ENCODE data around the gene TTC27.
A peak's percentile ranks its signal among the peaks of the same experiment; 100 is the strongest.
"Not testable (repeated sequence)": the region's sequence is repeated elsewhere in the genome, so short reads cannot be mapped to it uniquely, and the experiment has no call there.

TTC27 gene

DNA sequence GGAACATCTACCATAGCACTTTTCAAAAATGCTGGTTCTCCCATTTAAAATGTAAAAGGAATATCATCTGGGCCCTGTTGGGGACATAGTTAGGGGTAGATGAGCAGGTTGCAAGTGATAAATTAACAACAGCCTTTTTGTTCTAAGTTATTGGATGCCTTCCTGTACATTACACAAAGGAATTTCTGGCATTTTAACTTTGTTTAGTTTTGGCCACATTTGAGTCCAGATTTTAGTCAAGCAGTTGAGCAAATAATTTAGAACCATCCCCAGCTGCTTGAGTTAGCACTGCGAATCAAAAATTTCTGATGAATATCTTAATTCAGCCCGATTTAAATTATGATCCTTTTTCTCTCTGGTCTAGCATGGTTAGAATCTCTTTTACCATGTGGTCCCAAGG lies 124.4 kb downstream of the TTC27 start:
- H3K4me3 Mint-ChIP-seq = no peak overlapping the region
- DNase-seq (ENCODE audit: low spot score in 2 of 2) = no peak
- no peak for ATAC-seq (replicated peaks; ENCODE audit: extremely low read depth, poor library complexity, severe bottlenecking)
- no peaks in the 10 kb centered on the region for H3K27me3 Mint-ChIP-seq
- H3K4me1 Mint-ChIP-seq = peaks cover 18% of the 10 kb centered on the region
- H3K27ac Mint-ChIP-seq (ENCODE audit: low read depth) = no peak overlapping the region
- H3K9me3 Mint-ChIP-seq = no peaks in the 10 kb centered on the region
- H3K36me3 Mint-ChIP-seq (ENCODE audit: insufficient read depth) = peaks cover 9% of the 10 kb centered on the region

DNA sequence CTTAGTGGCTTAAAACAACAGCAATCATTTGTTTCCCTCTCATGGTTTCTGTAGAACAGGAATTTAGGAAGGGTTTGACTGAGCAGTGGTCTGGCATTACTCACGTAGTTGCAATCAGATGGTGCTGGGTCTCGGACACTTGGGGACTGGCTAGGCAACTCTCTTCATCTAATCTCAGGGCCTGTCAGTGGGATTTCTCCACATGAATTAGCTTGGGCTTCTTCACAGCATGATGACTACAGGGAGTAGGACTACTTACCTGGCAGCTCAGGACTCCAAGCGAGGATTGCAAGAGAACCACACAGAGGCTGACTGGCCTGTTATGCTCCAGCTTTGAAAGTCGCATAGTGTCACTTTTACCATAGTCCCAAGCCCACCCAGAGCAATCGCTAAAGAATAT lies 125.1 kb downstream of the TTC27 start:
- Mint-ChIP-seq H3K27me3 (no peaks in the 10 kb centered on the region), H3K4me3 (no peak overlapping the region), H3K9me3 (no peaks in the 10 kb centered on the region), H3K36me3 (ENCODE audit: insufficient read depth) (peaks cover 9% of the 10 kb centered on the region), H3K27ac (ENCODE audit: low read depth) (no peak overlapping the region), H3K4me1 (peaks cover 18% of the 10 kb centered on the region)
- DNase-seq (ENCODE audit: low spot score in 2 of 2) = no peak
- ATAC-seq (replicated peaks; ENCODE audit: extremely low read depth, poor library complexity, severe bottlenecking) = no peak

DNA sequence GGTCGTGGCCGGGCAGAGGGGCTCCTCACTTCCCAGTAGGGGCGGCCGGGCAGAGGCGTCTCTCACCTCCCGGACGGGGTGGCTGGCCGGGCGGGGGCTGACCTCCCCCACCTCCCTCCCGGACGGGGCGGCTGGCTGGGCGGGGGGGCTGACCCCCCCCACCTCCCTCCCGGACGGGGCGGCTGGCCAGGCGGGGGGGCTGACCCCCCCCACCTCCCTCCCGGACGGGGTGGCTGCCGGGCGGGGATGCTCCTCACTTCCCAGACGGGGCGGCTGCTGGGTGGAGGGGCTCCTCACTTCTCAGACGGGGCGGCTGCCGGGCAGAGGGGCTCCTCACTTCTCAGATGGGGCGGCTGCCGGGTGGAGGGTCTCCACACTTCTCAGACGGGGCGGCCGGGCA lies 126.8 kb downstream of the TTC27 start:
- H3K27me3 Mint-ChIP-seq; H3K27ac Mint-ChIP-seq (ENCODE audit: low read depth); H3K4me3 Mint-ChIP-seq; H3K9me3 Mint-ChIP-seq; DNase-seq (ENCODE audit: low spot score in 2 of 2); ATAC-seq (replicated peaks; ENCODE audit: extremely low read depth, poor library complexity, severe bottlenecking): not testable (repeated sequence)
- Mint-ChIP-seq H3K36me3 (ENCODE audit: insufficient read depth) (peaks cover 11% of the 10 kb centered on the region), H3K4me1 (peaks cover 18% of the 10 kb centered on the region)

DNA sequence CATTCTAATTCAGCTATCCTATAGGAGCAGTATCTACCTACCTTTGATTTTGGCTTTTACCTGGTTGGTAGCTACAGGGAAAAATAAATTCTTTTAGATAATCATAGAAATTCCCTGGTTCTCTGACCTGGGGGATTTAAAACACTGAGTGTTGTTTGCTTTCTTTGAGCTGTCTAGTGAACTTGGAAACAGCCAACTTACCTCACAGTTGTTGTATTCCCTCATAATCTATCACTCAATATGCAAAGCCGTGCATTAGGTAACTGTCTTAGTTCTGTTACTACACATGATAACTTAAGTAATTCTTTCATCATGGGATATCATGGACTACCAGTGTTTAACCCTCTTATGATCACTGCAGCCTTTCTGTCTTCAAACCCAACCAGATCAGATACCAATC lies 127.8 kb downstream of the TTC27 start:
- peak overlapping the region; percentile 68 for H3K4me3 Mint-ChIP-seq
- no peak for DNase-seq (ENCODE audit: low spot score in 2 of 2)

DNA sequence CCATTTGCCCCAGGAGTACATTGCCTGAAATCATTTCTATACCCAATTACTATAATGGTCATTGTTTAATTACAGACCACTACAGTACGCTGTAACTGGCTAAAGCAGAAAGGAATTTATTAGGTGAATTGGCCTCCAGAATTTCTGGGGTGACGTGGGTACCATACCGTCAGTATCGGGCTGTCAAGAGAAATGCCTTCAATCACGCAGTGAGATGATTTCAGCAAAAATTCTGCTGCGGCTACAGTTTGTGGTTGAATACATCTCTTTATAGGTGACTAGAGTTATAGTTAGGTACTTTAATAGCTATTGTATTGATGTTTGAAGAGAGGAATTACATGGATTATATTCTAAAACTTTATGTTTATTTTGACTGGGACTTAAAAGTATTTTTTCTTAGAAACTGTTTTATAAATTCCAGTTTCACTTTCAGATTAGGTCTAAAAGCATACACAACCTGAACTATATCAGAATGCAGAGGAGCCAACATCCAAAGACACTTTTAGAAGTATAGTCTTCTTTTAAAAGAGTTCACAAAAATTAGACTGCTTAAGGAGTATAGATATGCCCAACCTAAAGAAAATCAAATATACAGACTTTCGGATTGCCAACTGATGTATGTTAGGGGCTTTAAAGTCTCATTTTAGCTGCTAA lies 128.4 kb downstream of the TTC27 start:
- peaks cover 20% of the 10 kb centered on the region for H3K4me1 Mint-ChIP-seq
- no peaks in the 10 kb centered on the region for H3K9me3 Mint-ChIP-seq
- H3K36me3 Mint-ChIP-seq (ENCODE audit: insufficient read depth) = peaks cover 13% of the 10 kb centered on the region
- ATAC-seq (replicated peaks; ENCODE audit: extremely low read depth, poor library complexity, severe bottlenecking) (peak; percentile 70), DNase-seq (ENCODE audit: low spot score in 2 of 2) (no peak)
- peak overlapping the region; percentile 91 for H3K27ac Mint-ChIP-seq (ENCODE audit: low read depth)
- peak overlapping the region; percentile 68 for H3K4me3 Mint-ChIP-seq
- no peaks in the 10 kb centered on the region for H3K27me3 Mint-ChIP-seq

More for the DNA sequence above, 127.8 kb downstream of the TTC27 start:
- Mint-ChIP-seq H3K36me3 (ENCODE audit: insufficient read depth) (peaks cover 13% of the 10 kb centered on the region), H3K9me3 (no peaks in the 10 kb centered on the region), H3K27ac (ENCODE audit: low read depth) (peak overlapping the region; percentile 91), H3K27me3 (no peaks in the 10 kb centered on the region), H3K4me1 (peaks cover 18% of the 10 kb centered on the region)
- ATAC-seq (replicated peaks; ENCODE audit: extremely low read depth, poor library complexity, severe bottlenecking) = no peak

GRCh38 chr2:32758232-32758631 lies 130.4 kb downstream of the TTC27 start:
- Mint-ChIP-seq H3K36me3 (ENCODE audit: insufficient read depth) (peaks cover 13% of the 10 kb centered on the region), H3K4me1 (peaks cover 17% of the 10 kb centered on the region), H3K4me3 (no peak overlapping the region), H3K9me3 (no peaks in the 10 kb centered on the region), H3K27me3 (no peaks in the 10 kb centered on the region), H3K27ac (ENCODE audit: low read depth) (no peak overlapping the region)
- ATAC-seq (replicated peaks; ENCODE audit: extremely low read depth, poor library complexity, severe bottlenecking) = no peak
- no peak for DNase-seq (ENCODE audit: low spot score in 2 of 2)

GRCh38 chr2:32760628-32761027 lies 132.8 kb downstream of the TTC27 start:
- no peak overlapping the region for H3K27ac Mint-ChIP-seq (ENCODE audit: low read depth)
- no peak overlapping the region for H3K4me3 Mint-ChIP-seq
- peaks cover 13% of the 10 kb centered on the region for H3K36me3 Mint-ChIP-seq (ENCODE audit: insufficient read depth)
- no peak for DNase-seq (ENCODE audit: low spot score in 2 of 2)
- no peaks in the 10 kb centered on the region for H3K27me3 Mint-ChIP-seq
- ATAC-seq (replicated peaks; ENCODE audit: extremely low read depth, poor library complexity, severe bottlenecking) = no peak
- H3K4me1 Mint-ChIP-seq = peaks cover 16% of the 10 kb centered on the region
- H3K9me3 Mint-ChIP-seq = no peaks in the 10 kb centered on the region

- no peaks in the 10 kb centered on the region for H3K27me3 Mint-ChIP-seq
- H3K4me3 Mint-ChIP-seq = no peak overlapping the region
- no peaks in the 10 kb centered on the region for H3K9me3 Mint-ChIP-seq
- no peak overlapping the region for H3K27ac Mint-ChIP-seq (ENCODE audit: low read depth)
- ATAC-seq (replicated peaks; ENCODE audit: extremely low read depth, poor library complexity, severe bottlenecking) (no peak), DNase-seq (ENCODE audit: low spot score in 2 of 2) (no peak)
- peaks cover 6% of the 10 kb centered on the region for H3K36me3 Mint-ChIP-seq (ENCODE audit: insufficient read depth)
- no peaks in the 10 kb centered on the region for H3K4me1 Mint-ChIP-seq
Measured at GRCh38 chr2:32768387-32769174, 140.7 kb downstream of the TTC27 start.

DNA sequence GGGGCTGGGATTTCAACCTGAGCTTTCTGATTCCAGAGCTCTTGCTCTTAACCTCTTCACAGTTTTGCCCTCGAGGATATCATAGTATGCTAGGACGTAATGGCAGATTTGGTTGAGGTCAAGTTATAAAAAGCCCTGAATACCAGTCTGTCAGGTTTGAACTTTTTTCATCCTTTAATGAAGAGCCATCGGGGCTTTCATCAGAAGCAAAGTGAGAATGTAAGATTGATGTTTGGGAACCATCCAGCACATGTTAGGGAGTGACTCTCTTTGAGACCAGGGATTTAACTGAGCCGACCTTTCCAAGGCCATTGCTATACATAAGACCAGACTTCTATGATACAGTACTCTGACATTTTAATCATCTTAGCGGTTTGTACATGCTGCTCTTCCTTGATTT lies 142.5 kb downstream of the TTC27 start:
- no peak for ATAC-seq (replicated peaks; ENCODE audit: extremely low read depth, poor library complexity, severe bottlenecking)
- Mint-ChIP-seq H3K27ac (ENCODE audit: low read depth) (no peak overlapping the region), H3K4me3 (no peak overlapping the region), H3K4me1 (no peaks in the 10 kb centered on the region), H3K9me3 (no peaks in the 10 kb centered on the region), H3K36me3 (ENCODE audit: insufficient read depth) (peaks cover 6% of the 10 kb centered on the region), H3K27me3 (no peaks in the 10 kb centered on the region)
- no peak for DNase-seq (ENCODE audit: low spot score in 2 of 2)

DNA sequence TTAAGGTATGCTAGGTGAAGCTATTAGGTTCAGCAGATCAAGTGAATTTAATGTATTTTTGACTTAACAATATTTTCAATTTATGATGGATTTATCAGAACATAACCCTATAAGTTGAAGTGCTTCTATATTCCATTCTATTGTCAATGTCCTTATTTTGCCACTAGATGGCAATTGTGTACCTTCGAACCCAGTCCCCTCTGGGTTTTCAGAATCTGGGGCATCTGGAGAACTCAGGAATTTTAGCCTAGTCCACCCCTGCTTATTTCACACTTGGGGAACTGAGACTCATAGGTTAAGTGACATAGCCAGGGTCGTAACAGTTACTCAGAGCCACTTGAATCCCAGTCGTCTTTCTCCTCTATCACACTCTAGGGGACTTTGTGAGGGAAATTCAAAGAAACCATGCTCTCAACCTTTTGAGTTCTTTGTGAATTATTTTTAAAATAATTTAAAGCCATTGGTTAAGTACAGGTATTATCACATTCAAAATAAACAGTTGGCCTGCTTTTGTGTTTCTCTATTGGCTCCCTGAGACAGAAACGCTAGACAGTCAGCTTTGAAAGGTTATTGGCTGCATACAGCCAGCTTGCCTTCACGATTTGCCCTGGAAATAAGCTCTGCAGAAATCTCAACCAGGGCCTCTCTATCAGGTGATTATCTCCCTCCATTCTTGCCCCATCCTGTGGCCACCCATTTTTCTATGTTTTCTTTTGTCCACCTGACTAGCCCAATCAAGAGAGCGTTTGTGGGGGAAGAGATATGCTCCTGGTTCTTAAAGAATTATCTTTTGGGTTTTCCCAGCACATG lies 145.0 kb downstream of the TTC27 start:
- H3K4me3 Mint-ChIP-seq = no peak overlapping the region
- ATAC-seq (replicated peaks; ENCODE audit: extremely low read depth, poor library complexity, severe bottlenecking) = no peak
- no peaks in the 10 kb centered on the region for H3K4me1 Mint-ChIP-seq
- no peak overlapping the region for H3K27ac Mint-ChIP-seq (ENCODE audit: low read depth)
- DNase-seq (ENCODE audit: low spot score in 2 of 2) = no peak
- no peaks in the 10 kb centered on the region for H3K27me3 Mint-ChIP-seq
- peaks cover 7% of the 10 kb centered on the region for H3K36me3 Mint-ChIP-seq (ENCODE audit: insufficient read depth)
- no peaks in the 10 kb centered on the region for H3K9me3 Mint-ChIP-seq

DNA sequence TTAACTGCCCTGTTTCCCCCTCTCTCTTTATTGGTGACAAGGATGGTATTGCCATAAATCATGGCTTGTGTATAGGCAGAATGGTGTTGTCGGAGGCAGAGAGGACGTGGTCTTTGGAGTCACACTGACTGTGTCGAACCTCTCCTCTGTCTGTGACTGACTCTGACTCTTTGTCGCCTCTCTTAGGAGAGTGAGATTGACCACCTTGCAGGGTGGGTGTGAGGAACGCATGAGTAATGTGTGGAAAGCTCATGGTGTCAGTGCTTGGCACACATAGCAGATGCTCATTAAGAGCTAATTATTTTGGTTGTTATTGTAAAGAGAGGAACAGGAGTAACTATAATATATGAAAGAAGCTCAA lies 145.6 kb downstream of the TTC27 start:
- Mint-ChIP-seq H3K27ac (ENCODE audit: low read depth) (no peak overlapping the region), H3K4me1 (no peaks in the 10 kb centered on the region), H3K9me3 (no peaks in the 10 kb centered on the region), H3K4me3 (no peak overlapping the region), H3K27me3 (no peaks in the 10 kb centered on the region), H3K36me3 (ENCODE audit: insufficient read depth) (peaks cover 8% of the 10 kb centered on the region)
- ATAC-seq (replicated peaks; ENCODE audit: extremely low read depth, poor library complexity, severe bottlenecking) (no peak), DNase-seq (ENCODE audit: low spot score in 2 of 2) (no peak)

DNA sequence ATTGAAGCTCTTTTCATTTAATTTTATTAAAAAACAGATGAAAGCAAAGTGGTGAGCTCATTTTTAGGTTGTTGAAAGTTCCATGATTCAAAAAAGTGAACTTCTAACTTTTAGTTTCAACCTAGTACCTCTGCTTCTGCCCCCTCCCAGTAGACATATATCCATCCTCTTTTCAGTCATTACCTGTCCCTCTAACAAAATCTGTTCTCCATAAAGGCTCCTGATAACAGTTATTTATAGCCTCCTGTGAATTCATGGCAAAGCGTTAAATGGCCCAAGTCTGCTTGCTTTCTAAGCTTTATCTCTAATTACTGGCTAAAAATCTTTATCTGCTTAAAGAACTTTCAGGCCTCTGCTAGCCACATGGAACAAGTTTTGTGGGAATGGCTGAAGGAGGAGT lies 148.1 kb downstream of the TTC27 start:
- Mint-ChIP-seq H3K9me3 (no peaks in the 10 kb centered on the region), H3K27ac (ENCODE audit: low read depth) (no peak overlapping the region), H3K36me3 (ENCODE audit: insufficient read depth) (peaks cover 13% of the 10 kb centered on the region), H3K4me3 (no peak overlapping the region), H3K27me3 (no peaks in the 10 kb centered on the region), H3K4me1 (no peaks in the 10 kb centered on the region)
- DNase-seq (ENCODE audit: low spot score in 2 of 2) = no peak
- no peak for ATAC-seq (replicated peaks; ENCODE audit: extremely low read depth, poor library complexity, severe bottlenecking)

DNA sequence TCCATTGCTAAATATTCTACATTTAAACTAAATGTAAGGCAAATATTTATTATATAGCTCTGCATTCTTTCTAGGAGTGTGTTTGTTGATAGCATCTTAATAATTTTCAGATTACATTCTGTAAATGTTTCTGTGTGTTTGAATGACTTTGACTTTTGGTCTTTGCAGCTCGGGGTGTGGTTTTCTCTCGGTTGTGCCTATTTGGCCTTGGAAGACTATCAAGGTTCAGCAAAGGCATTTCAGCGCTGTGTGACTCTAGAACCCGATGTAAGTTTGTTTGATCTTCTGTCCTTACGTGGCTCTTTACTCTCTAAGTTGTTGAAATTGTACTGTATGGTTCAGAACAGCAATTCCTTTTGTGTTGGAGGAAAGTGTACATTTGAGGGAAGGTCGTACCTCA lies 149.9 kb downstream of the TTC27 start:
- Mint-ChIP-seq H3K9me3 (no peaks in the 10 kb centered on the region), H3K36me3 (ENCODE audit: insufficient read depth) (peaks cover 14% of the 10 kb centered on the region), H3K4me1 (no peaks in the 10 kb centered on the region), H3K27me3 (no peaks in the 10 kb centered on the region), H3K27ac (ENCODE audit: low read depth) (no peak overlapping the region), H3K4me3 (no peak overlapping the region)
- no peak for ATAC-seq (replicated peaks; ENCODE audit: extremely low read depth, poor library complexity, severe bottlenecking)
- DNase-seq (ENCODE audit: low spot score in 2 of 2) = no peak

Data from central memory CD8-positive, alpha-beta T cell (primary cell).